Fibroblast of lung (primary cell): Measurements from ENCODE around the gene LXN. TPM values are rescaled to one million over a fixed set of nuclear protein-coding genes. Genes with fewer than 3 reads are reported as not detected.
A peak's percentile ranks its signal among the peaks of the same experiment; 100 is the strongest.

ENCODE experiments used
- DNase-seq, 2 donors: peaks; one replicate each; pipeline versions ENCODE4 v3.0.0 to v3.0.0-alpha.2; 2010; ENCODE audit warnings: low read depth in 2 of 2
- H2AFZ ChIP-seq: 2 replicates; pipeline ENCODE4 v1.5.1; 2012; ENCODE audit warnings: low read length, control low read depth, inconsistent platforms
- H3K27ac ChIP-seq: 2 replicates; pipeline ENCODE4 v1.5.1; 2011; ENCODE audit warnings: low read length, control low read depth; ENCODE audit not compliant: insufficient read depth
- H3K27me3 ChIP-seq: 2 replicates; pipeline ENCODE4 v1.5.1; 2011; ENCODE audit warnings: mild to moderate bottlenecking, low read length; ENCODE audit not compliant: control insufficient read depth, insufficient read depth
- H3K36me3 ChIP-seq: 2 replicates; pipeline ENCODE4 v1.5.1; 2011; ENCODE audit warnings: low read length; ENCODE audit not compliant: control insufficient read depth, insufficient read depth
- H3K4me1 ChIP-seq: 2 replicates; pipeline ENCODE4 v1.5.1; 2011; ENCODE audit warnings: low read length; ENCODE audit not compliant: control insufficient read depth, insufficient read depth; ENCODE audit errors: extremely low read depth
- H3K4me2 ChIP-seq: 2 replicates; pipeline ENCODE4 v1.5.1; 2011; ENCODE audit warnings: low read length, control low read depth; ENCODE audit not compliant: insufficient read depth; ENCODE audit errors: extremely low read depth
- H3K4me3 ChIP-seq, 4 experiments: fragments of 200-600 bp in 1 of 4; sonication (generic) in 1 of 4; replicated peaks in 1 of 4; 2 replicates each; pipeline ENCODE4 v1.5.1; 2011 to 2016; ENCODE audit warnings: low read length in 4 of 4, low read depth in 3 of 4, mild to moderate bottlenecking in 3 of 4, control low read depth in 2 of 4, inconsistent platforms in 1 of 4, mixed read lengths in 1 of 4; ENCODE audit not compliant: insufficient read depth in 1 of 4; ENCODE audit errors: control extremely low read depth in 1 of 4
- H3K79me2 ChIP-seq: 2 replicates; pipeline ENCODE4 v1.5.1; 2012; ENCODE audit warnings: mild to moderate bottlenecking, low read length, inconsistent platforms; ENCODE audit not compliant: control insufficient read depth, insufficient read depth
- H3K9ac ChIP-seq: 2 replicates; pipeline ENCODE4 v1.5.1; 2011; ENCODE audit warnings: mild to moderate bottlenecking, low read length, control low read depth; ENCODE audit not compliant: insufficient read depth
- H3K9me3 ChIP-seq: 2 replicates; pipeline ENCODE4 v1.5.1; 2012; ENCODE audit warnings: low read depth, low read length; ENCODE audit not compliant: control insufficient read depth, insufficient read depth
- H4K20me1 ChIP-seq: 2 replicates; pipeline ENCODE4 v1.5.1; 2011; ENCODE audit warnings: low read length; ENCODE audit not compliant: control insufficient read depth, insufficient read depth; ENCODE audit errors: extremely low read depth
- CTCF ChIP-seq, 2 donors: IDR thresholded peaks in 1 of 2; conservative IDR thresholded peaks in 1 of 2; 1 replicate in 1 of 2; 2 replicates in 1 of 2; pipeline ENCODE4 v1.5.1; 2011 to 2012; ENCODE audit warnings: low read length in 2 of 2, control low read depth in 1 of 2, inconsistent platforms in 1 of 2, low read depth in 1 of 2, mild to moderate bottlenecking in 1 of 2
- EZH2 ChIP-seq: IDR thresholded peaks from 2 replicates; pipeline ENCODE4 v1.5.1; 2012; ENCODE audit warnings: low read length, control low read depth, mild to moderate bottlenecking; ENCODE audit errors: missing control alignments
- polyA plus RNA-seq, 2 donors: library from polyadenylated mRNA; depleted of rRNA in 1 of 2; stranded (reverse) in 1 of 2; unstranded in 1 of 2; fragments of >200 nt; gene quantifications; 2 replicates each; pipeline ENCODE4 v1.2.1, GENCODE V29; 2011 to 2012; ENCODE audit warnings: missing spikeins in 1 of 2
- total RNA-seq: library from RNA; depleted of rRNA; stranded (reverse); fragments of >200 nt; gene quantifications from 2 replicates; pipeline ENCODE4 v1.2.1, GENCODE V29; 2014

Gene LXN
- total and polyA plus RNA-seq, 2 donors (not counting 1 experiment from before 2014, with no cell fraction given) = 162 to 168 TPM

- Histone ChIP-seq H3K9ac (no peak overlapping the region), H3K27ac (peak overlapping the region; percentile 59), H3K79me2 (no peaks in the 10 kb centered on the region), H3K9me3 (no peaks in the 10 kb centered on the region), H2AFZ (no peak overlapping the region), H3K4me3 (no peak overlapping the region), H3K36me3 (no peaks in the 10 kb centered on the region), H4K20me1 (no peaks in the 10 kb centered on the region), H3K27me3 (no peaks in the 10 kb centered on the region), H3K4me2 (no peak overlapping the region), H3K4me1 (peaks cover 14% of the 10 kb centered on the region)
- TF ChIP-seq EZH2 (no peak), CTCF (conservative IDR thresholded peaks at IDR 0.05 in 1 of 2, IDR thresholded peaks at IDR 0.05 in 1 of 2; ENCODE audit: low read depth in 1 of 2, low read length in 2 of 2) (no peak)
- peak; percentile 88 to 96 for DNase-seq
Measured at GRCh38 chr3:158711886-158712285, 39.4 kb upstream of the LXN start.

- no peak overlapping the region for H3K4me3 ChIP-seq
- H3K4me2 ChIP-seq = no peak overlapping the region
- no peaks in the 10 kb centered on the region for H3K27me3 ChIP-seq
- H3K27ac ChIP-seq = peak overlapping the region; percentile 78
- H3K9ac ChIP-seq = no peak overlapping the region
- H2AFZ ChIP-seq = no peak overlapping the region
- H3K9me3 ChIP-seq = no peaks in the 10 kb centered on the region
- H3K36me3 ChIP-seq = no peaks in the 10 kb centered on the region
- H3K4me1 ChIP-seq = peaks cover 11% of the 10 kb centered on the region
- no peaks in the 10 kb centered on the region for H4K20me1 ChIP-seq
- no peak for DNase-seq
- TF ChIP-seq EZH2 = no peak
- H3K79me2 ChIP-seq = no peaks in the 10 kb centered on the region
Measured at GRCh38 chr3:158710601-158711000, 38.2 kb upstream of the LXN start.

GRCh38 chr3:158709666-158710083 lies 37.2 kb upstream of the LXN start:
- TF ChIP-seq CTCF (conservative IDR thresholded peaks at IDR 0.05 in 1 of 2, IDR thresholded peaks at IDR 0.05 in 1 of 2; ENCODE audit: low read depth in 1 of 2, low read length in 2 of 2) (no peak), EZH2 (no peak)
- Histone ChIP-seq H2AFZ (no peak overlapping the region), H3K4me3 (no peak overlapping the region), H3K27me3 (no peaks in the 10 kb centered on the region), H3K27ac (peak overlapping the region; percentile 78), H4K20me1 (no peaks in the 10 kb centered on the region), H3K9ac (no peak overlapping the region), H3K9me3 (no peaks in the 10 kb centered on the region), H3K79me2 (no peaks in the 10 kb centered on the region), H3K36me3 (no peaks in the 10 kb centered on the region), H3K4me2 (peak overlapping the region; percentile 42), H3K4me1 (peaks cover 11% of the 10 kb centered on the region)
- peak; percentile 96 to 100 for DNase-seq
